ENCODE measurements around the gene DPAGT1.

DNA sequence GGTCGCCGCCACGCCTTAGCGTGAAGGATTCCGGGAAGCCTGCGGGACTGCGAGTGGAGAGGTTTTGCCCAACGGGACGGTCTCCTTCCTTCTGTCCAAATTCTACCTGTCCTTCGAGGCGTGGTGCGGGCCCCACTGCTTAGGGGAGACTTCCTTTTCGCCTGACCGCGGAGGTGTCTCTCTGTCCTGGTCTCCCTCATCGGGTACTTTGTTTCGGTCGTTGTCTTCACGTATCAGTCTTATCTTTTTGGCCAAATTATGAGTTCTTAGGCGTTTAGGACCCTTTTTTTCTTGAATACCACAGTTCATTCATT lies 20.1 kb upstream of the DPAGT1 start:
- TF ChIP-seq GABPB1 (CRISPR knock-in tag; IDR thresholded peaks at IDR 0.05): no peak
- no peak for TF ChIP-seq FOXJ3 (CRISPR knock-in tag; IDR thresholded peaks at IDR 0.05; ENCODE audit: borderline replicate concordance)
- TF ChIP-seq CTCF (IDR thresholded peaks at IDR 0.05): no peak
- TF ChIP-seq AFF4 (CRISPR knock-in tag; IDR thresholded peaks at IDR 0.05; ENCODE audit: borderline replicate concordance): no peak
- TF ChIP-seq, protein P1, sequence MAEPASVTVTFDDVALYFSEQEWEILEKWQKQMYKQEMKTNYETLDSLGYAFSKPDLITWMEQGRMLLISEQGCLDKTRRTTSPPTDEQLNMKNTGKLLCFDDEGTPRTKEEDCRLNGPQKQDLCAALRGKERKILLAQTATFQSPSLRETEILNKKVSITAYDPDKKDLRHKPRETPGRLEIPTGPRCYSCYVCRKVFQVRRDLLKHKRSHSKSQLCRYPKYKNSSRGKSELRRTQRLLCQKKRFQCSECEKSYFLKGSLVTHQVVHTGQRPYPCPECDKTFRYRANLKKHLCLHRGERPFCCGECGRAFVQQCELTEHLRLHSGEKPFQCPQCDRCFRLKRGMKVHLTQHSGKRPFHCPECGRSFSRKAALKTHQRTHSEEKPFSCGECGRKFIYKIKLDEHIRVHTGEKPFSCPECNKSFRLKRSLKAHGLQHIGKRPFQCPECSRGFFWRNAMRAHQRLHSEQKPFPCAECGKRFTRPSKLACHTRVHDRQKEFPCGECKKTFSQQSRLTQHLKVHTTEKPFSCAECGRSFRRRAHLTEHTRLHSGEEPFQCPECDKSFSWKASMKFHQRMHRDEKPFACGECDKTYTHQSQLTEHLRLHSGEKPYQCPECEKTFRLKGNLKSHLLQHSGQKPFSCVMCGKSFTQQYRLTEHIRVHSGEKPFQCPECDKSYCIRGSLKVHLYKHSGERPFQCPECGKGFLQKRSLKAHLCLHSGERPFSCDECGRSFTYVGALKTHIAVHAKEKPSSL (CRISPR knock-in tag; conservative IDR thresholded peaks at IDR 0.05): no peak
- TF ChIP-seq FOXK1 (CRISPR knock-in tag; IDR thresholded peaks at IDR 0.05): no peak
- no peak for TF ChIP-seq ZNF219 (CRISPR knock-in tag; IDR thresholded peaks at IDR 0.05; ENCODE audit: borderline replicate concordance)
- no peak for TF ChIP-seq CBFB (CRISPR knock-in tag; IDR thresholded peaks at IDR 0.05; ENCODE audit: low read depth)
- TF ChIP-seq ZBTB43 (CRISPR knock-in tag; IDR thresholded peaks at IDR 0.05): no peak
- no peak for TF ChIP-seq KAT7 (CRISPR knock-in tag; IDR thresholded peaks at IDR 0.05; ENCODE audit: borderline replicate concordance)
- no peak for TF ChIP-seq ZNF121 (CRISPR knock-in tag; IDR thresholded peaks at IDR 0.05)

Measured in WTC11 (cell line).